Measurements from ENCODE around the gene CCDC152. TPM values are rescaled to one million over a fixed set of nuclear protein-coding genes. Genes with fewer than 3 reads are reported as not detected.
A peak's percentile ranks its signal among the peaks of the same experiment; 100 is the strongest.

CCDC152 gene
- total and polyA plus RNA-seq, 2 of the 13 experiments (the other 11 are each of a cell fraction or from before 2014, with no cell fraction given) = 0.20 to 0.36 TPM

- TF ChIP-seq TRIM22 (IDR thresholded peaks at IDR 0.05) (no peak), BATF2 (CRISPR knock-in tag; IDR thresholded peaks at IDR 0.05) (peak; percentile 46; the same call in 1 of the 2 replicates), ZNF572 (CRISPR knock-in tag; IDR thresholded peaks at IDR 0.05) (no peak), ZIK1 (CRISPR knock-in tag; IDR thresholded peaks at IDR 0.05; ENCODE audit: borderline replicate concordance, low read depth) (0 out of 2 replicates have a peak, but pooled peaks have one; percentile 41), ZNF619 (CRISPR knock-in tag; IDR thresholded peaks at IDR 0.05) (no peak), CHD2 (IDR thresholded peaks at IDR 0.05; ENCODE audit: low read depth, low read length) (no peak), ZHX2 (IDR thresholded peaks at IDR 0.05; ENCODE audit: low read depth) (no peak), ZHX2 (CRISPR knock-in tag; IDR thresholded peaks at IDR 0.05; ENCODE audit: borderline replicate concordance) (no peak), RARG (CRISPR knock-in tag; IDR thresholded peaks at IDR 0.05; ENCODE audit: low read depth) (no peak), NFE2L1 (CRISPR knock-in tag; IDR thresholded peaks at IDR 0.05; ENCODE audit: borderline replicate concordance) (no peak), ZNF629 (CRISPR knock-in tag; conservative IDR thresholded peaks at IDR 0.05) (no peak), NKX3-1 (CRISPR knock-in tag; IDR thresholded peaks at IDR 0.05) (0 out of 2 replicates have a peak, but pooled peaks have one; percentile 28), ZNF574 (CRISPR knock-in tag; IDR thresholded peaks at IDR 0.05) (peak; percentile 24; the same call in 1 of the 2 replicates), ARHGAP35 (CRISPR knock-in tag; IDR thresholded peaks at IDR 0.05; ENCODE audit: borderline replicate concordance) (0 out of 2 replicates have a peak, but pooled peaks have one; percentile 17), HDAC2 (CRISPR knock-in tag; IDR thresholded peaks at IDR 0.05) (no peak), ZNF17 (CRISPR knock-in tag; IDR thresholded peaks at IDR 0.05) (no peak), CC2D1A (CRISPR knock-in tag; IDR thresholded peaks at IDR 0.05) (no peak)
These were observed 44.2 kb downstream of the CCDC152 start (continued) for GRCh38 chr5:42800748-42801330.

Measured in HepG2 (cell line).